CD1c-positive myeloid dendritic cell (primary cell): Measurements from ENCODE around the gene CMBL.
"Not testable (repeated sequence)": the region's sequence is repeated elsewhere in the genome, so short reads cannot be mapped to it uniquely, and the experiment has no call there.

ENCODE experiments used
- DNase-seq: peaks from one replicate; pipeline ENCODE4 v3.0.0-alpha.2; 2016; ENCODE audit errors: extremely low spot score

Gene CMBL

DNA sequence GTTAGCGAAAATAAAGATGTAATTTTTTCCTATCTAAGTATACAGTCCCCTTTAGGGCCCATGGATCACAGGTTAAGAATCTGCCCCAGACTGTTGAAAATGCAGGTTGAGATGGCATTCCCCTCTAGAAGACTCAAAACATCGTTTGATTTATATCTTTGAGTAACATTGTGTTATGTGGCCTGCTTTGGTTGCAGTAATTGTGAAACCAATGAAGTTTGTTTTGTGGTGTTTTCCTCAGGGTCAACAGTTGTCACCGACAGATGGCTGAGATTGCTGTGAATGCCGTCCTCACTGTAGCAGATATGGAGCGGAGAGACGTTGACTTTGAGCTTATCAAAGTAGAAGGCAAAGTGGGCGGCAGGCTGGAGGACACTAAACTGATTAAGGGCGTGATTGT is 49.8 kb downstream of the CMBL start:
- no peak for DNase-seq

DNA sequence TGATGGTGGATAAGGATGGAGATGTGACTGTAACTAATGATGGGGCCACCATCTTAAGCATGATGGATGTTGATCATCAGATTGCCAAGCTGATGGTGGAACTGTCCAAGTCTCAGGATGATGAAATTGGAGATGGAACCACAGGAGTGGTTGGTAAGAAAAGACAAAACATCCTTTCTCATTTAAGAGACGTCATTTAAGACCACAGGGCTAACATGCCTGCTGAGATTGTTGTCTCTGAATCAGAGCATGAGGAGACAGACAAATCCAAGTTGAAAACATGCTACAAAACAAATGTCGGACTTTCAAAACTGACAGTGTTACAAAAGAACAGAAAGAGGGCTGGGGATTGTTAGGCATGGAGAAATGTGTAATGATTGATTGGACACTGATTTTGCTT is 53.0 kb downstream of the CMBL start:
- DNase-seq, result no peak

DNA sequence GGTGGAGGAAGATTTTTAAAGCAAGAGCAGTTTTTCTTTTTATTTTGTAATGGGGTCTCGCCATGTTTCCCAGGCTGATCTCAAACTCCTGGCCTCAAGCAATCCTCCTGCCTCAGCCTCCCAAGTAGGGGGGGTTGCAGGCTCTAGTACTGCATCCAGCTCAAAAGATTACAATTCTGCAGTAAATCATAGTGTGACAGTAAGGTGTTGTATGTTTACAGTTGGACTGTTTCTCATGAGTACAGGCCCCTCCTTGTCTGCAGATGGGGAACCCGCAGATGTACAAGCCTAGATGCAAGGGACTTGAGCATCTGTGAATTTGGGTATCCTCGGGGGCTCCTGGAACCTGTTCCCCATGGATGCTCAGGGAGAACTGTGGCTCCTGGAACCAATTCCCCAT is 54.3 kb downstream of the CMBL start:
- no peak for DNase-seq

GRCh38 chr5:10251405-10251804 is 56.3 kb downstream of the CMBL start:
- DNase-seq, result peak; percentile 26

DNA sequence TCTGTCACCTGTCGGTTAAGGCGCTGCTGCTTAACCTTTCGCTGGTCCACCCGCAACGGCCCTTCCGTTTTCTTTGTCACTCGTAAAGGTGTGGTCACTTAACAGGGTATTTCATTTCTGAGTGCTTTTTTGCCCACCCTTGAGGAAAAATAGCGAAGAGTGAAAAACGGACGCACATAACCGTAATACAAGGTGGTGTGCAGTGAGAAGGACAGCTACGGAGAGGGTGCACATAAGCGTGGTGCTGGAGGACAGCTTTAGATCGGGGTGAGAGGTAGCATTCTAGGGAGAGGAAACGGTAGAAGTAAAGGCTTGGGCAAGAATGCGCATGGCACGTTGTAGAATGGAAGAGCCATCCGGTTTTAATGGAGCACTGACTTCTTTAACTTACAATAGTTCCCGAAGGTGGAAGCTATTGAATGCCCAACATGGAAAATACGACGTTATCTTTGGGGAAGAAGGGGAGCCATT is 56.9 kb downstream of the CMBL start:
- no peak for DNase-seq

DNA sequence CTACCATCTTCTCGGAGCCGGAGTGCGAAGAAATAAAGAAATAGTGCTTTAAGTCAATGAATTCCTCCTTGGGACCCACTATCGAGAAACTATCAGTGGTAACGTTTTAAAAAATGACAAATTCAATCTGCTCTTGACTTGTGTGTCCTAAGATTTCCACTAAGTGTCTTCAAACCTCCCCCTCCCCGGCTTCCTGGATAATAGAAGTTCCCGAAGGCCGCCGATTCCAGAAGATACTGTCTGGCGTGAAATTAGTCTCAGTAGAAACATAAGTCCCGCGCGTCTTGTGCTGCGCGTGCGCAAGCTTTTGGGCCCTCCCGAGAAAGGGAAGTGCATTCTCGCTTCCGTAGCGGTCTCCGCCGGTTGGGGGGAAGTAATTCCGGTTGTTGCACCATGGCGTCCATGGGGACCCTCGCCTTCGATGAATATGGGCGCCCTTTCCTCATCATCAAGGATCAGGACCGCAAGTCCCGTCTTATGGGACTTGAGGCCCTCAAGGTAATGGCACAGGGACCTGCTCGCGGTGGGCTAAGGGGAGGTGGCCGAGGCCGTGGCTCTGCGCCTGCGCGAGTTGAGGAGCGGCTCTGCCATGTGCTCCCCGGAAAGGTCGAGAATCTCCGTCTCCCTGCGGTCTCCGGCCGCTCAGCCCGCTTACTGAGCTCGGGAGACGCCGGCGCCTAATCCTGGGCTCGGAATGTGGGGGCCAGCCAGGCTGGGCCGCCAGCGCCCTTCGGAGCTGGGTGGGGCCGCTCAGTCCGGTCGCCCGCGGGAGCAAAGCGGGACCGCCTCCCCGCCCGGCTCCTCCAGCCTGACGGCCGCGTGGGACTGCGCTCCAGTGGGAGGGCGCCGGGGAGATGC is 57.5 kb downstream of the CMBL start, which contains the start of gene CCT5:
TSS of gene CCT5 (plus strand) at position 333 of the 858 bp plus-strand sequence. CDS start at position 394, 61 bp downstream.
- DNase-seq, result peak; percentile 99

- no peak for DNase-seq
Observed at GRCh38 chr5:10248378-10249260, 59.1 kb downstream of the CMBL start.

- not testable (repeated sequence) for DNase-seq
Observed at GRCh38 chr5:10247217-10247616, 60.5 kb downstream of the CMBL start.

GRCh38 chr5:10246761-10247160 is 60.9 kb downstream of the CMBL start:
- no peak for DNase-seq

GRCh38 chr5:10244342-10244944 is 63.3 kb downstream of the CMBL start:
- DNase-seq, result no peak

- no peak for DNase-seq
Observed at GRCh38 chr5:10243660-10244240, 64.0 kb downstream of the CMBL start.

DNA sequence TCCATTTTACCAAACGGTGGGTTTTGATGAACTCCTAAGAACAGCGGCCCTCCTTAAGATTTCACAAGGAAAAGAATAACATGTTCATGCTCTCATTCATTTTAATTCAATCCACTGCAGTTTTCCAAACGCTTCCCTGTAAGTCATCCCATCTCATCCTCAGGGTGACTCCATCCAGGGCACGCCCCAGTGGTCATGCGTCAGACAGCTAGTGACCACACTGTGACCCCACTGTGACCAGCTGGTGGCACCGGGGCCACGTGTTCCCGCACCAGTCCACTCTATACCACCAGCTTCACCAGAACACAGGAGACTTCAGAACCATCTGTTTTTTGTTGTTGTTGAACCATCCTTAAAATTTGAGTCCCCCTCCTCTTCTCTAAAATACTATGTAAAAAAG is 72.4 kb downstream of the CMBL start:
- no peak for DNase-seq

GRCh38 chr5:10233505-10233904 is 74.2 kb downstream of the CMBL start:
- DNase-seq, result no peak

- no peak for DNase-seq
Observed at GRCh38 chr5:10233011-10233410, 74.7 kb downstream of the CMBL start.

GRCh38 chr5:10232386-10232785 is 75.3 kb downstream of the CMBL start:
- DNase-seq, result no peak

DNA sequence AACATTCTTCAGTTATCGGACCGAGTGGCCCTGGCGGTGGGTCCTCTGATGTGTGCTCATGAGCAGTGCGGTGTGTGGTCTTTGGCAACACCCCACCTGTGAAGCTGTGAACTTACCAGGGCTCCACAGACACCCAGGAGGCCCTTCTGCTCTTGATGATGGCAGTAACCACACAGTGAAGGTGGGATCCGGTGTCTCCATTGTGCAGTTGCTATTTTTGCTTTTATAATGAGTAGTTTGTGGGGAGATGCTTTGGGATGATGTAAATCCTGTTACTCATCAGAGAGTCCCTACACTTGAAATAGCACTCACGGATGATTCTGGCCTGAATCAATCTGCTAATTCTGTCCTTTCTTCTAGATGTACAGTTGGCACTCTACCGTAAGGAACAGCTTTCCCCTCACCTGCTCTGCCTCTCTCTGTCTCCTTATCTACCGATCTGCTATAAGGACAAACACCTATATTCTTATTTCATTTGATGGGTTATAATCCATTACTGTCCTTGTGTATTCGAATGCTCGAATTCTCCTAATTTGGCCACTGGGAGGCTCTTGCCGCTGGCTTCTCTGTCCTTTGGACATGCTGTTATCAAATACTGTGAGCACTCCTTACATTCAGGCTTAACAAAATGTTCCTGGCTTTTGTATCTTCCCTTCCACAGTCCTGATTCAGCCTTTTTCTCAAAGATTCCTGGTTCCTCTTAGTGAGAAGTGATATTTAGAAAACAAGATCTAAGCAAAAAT is 78.2 kb downstream of the CMBL start:
- no peak for DNase-seq

GRCh38 chr5:10228288-10228687 is 79.4 kb downstream of the CMBL start:
- DNase-seq, result no peak
